SK-N-SH (cell line): ENCODE measurements around the gene ACOT7. TPM values are rescaled to one million over a fixed set of nuclear protein-coding genes. Genes with fewer than 3 reads are reported as not detected.

ENCODE experiments used
- CTCF ChIA-PET: fragments of 300-600, 350-600 bp; formaldehyde crosslinking; extraction: SDS; loops from one replicate; lab custom pipeline; 2021; lab: Yijun Ruan, JAX
- POLR2A ChIA-PET: fragments of 350-600 bp; sonication (Branson Sonifier 250); formaldehyde crosslinking; extraction: SDS; loops from one replicate; lab custom pipeline; 2020; ENCODE audit warnings: antibody characterized with exemption, inconsistent platforms; lab: Yijun Ruan, JAX
- DNase-seq: peaks from one replicate; pipeline ENCODE4 v3.0.0; 2012
- H2AFZ ChIP-seq: fragments of 200-600 bp; sonication (generic); 2 replicates; pipeline ENCODE4 v1.8.1; 2016; ENCODE audit warnings: antibody characterized with exemption, mild to moderate bottlenecking, low read depth
- H3F3A ChIP-seq: fragments of 200-600 bp; sonication (generic); replicated peaks from 2 replicates; pipeline ENCODE3; 2016; ENCODE audit warnings: antibody characterized with exemption, mild to moderate bottlenecking; ENCODE audit not compliant: insufficient read depth
- H3K27ac ChIP-seq, 2 experiments: fragments of 200-500 bp in 1 of 2; fragments of 200-600 bp in 1 of 2; sonication (Bioruptor generic) in 1 of 2; sonication (generic), shearing (Covaris generic) in 1 of 2; 2 replicates each; pipeline versions ENCODE4 v1.5.1 to v1.6.1; 2014 to 2016; ENCODE audit warnings: low read depth in 2 of 2, inconsistent platforms in 1 of 2, low read length in 1 of 2, mild to moderate bottlenecking in 1 of 2, mixed read lengths in 1 of 2
- H3K27me3 ChIP-seq: fragments of 200-600 bp; sonication (generic), shearing (Covaris generic); 2 replicates; pipeline ENCODE4 v1.6.1; 2016; ENCODE audit warnings: mixed run types; ENCODE audit not compliant: insufficient read depth
- H3K36me3 ChIP-seq, 2 experiments: fragments of 200-500 bp in 1 of 2; fragments of 200-600 bp in 1 of 2; sonication (Bioruptor generic) in 1 of 2; sonication (generic) in 1 of 2; replicated peaks in 1 of 2; 2 replicates each; pipeline versions ENCODE3 to v1.5.1; 2014 to 2016; ENCODE audit warnings: low read length in 1 of 2, mild to moderate bottlenecking in 1 of 2; ENCODE audit not compliant: insufficient read depth in 2 of 2, control insufficient read depth in 1 of 2
- H3K4me1 ChIP-seq, 2 experiments: fragments of 200-500 bp in 1 of 2; fragments of 200-600 bp in 1 of 2; sonication (Bioruptor generic) in 1 of 2; sonication (generic), shearing (Covaris generic) in 1 of 2; 2 replicates each; pipeline versions ENCODE4 v1.5.1 to v1.6.1; 2014 to 2016; ENCODE audit warnings: low read depth in 1 of 2, low read length in 1 of 2, mixed run types in 1 of 2; ENCODE audit not compliant: insufficient read depth in 2 of 2, control insufficient read depth in 1 of 2
- H3K4me2 ChIP-seq: fragments of 200-600 bp; sonication (generic), shearing (Covaris generic); 2 replicates; pipeline ENCODE4 v1.6.1; 2017; ENCODE audit warnings: mixed run types
- H3K4me3 ChIP-seq, 2 experiments: fragments of 200-500 bp in 1 of 2; fragments of 200-600 bp in 1 of 2; sonication (Bioruptor generic) in 1 of 2; sonication (generic), shearing (Covaris generic) in 1 of 2; 2 replicates each; pipeline versions ENCODE4 v1.5.1 to v1.8.1; 2014 to 2016; ENCODE audit warnings: low read depth in 2 of 2, inconsistent platforms in 1 of 2, low read length in 1 of 2, mild to moderate bottlenecking in 1 of 2, mixed read lengths in 1 of 2, moderate library complexity in 1 of 2
- H3K79me2 ChIP-seq: fragments of 200-600 bp; sonication (generic); 2 replicates; pipeline ENCODE4 v1.8.1; 2017; ENCODE audit warnings: mild to moderate bottlenecking; ENCODE audit not compliant: insufficient read depth
- H3K9ac ChIP-seq: fragments of 200-600 bp; sonication (generic); 2 replicates; pipeline ENCODE4 v1.6.1; 2017; ENCODE audit warnings: mixed run types
- H3K9me2 ChIP-seq: fragments of 200-600 bp; sonication (generic); 2 replicates; pipeline ENCODE4 v1.6.1; 2017; ENCODE audit warnings: mixed run types
- H3K9me3 ChIP-seq: fragments of 200-600 bp; sonication (generic); 2 replicates; pipeline ENCODE4 v1.6.1; 2017; ENCODE audit warnings: mixed run types, mild to moderate bottlenecking, moderate library complexity
- H4K20me1 ChIP-seq: fragments of 200-600 bp; sonication (generic); 2 replicates; pipeline ENCODE4 v1.6.1; 2017; ENCODE audit warnings: mild to moderate bottlenecking, mixed run types; ENCODE audit not compliant: insufficient read depth
- EP300 ChIP-seq, 2 experiments: IDR thresholded peaks; 2 replicates each; pipeline versions ENCODE4 v1.4.0 to v1.6.1; 2012; ENCODE audit warnings: borderline replicate concordance in 1 of 2, low read depth in 1 of 2, low read length in 1 of 2
- JUND ChIP-seq: IDR thresholded peaks from 2 replicates; pipeline ENCODE4 v1.4.0; 2012
- POLR2AphosphoS5 ChIP-seq: IDR thresholded peaks from 2 replicates; pipeline ENCODE4 v1.6.1; 2012; ENCODE audit warnings: low read depth, low read length
- REST ChIP-seq: IDR thresholded peaks from 2 replicates; pipeline ENCODE4 v1.6.1; 2012; ENCODE audit warnings: mild to moderate bottlenecking, low read depth, low read length, moderate library complexity
- TEAD4 ChIP-seq: IDR thresholded peaks from 2 replicates; pipeline ENCODE4 v1.4.0; 2012; ENCODE audit warnings: mild to moderate bottlenecking, borderline replicate concordance; ENCODE audit not compliant: insufficient read depth
- YY1 ChIP-seq: IDR thresholded peaks from 2 replicates; pipeline ENCODE4 v1.4.0; 2012; ENCODE audit warnings: low read depth, mild to moderate bottlenecking
- ZBTB33 ChIP-seq: IDR thresholded peaks from 2 replicates; pipeline ENCODE4 v1.4.0; 2012; ENCODE audit warnings: low read depth, borderline replicate concordance
- WGBS: methylation state at CpG from one replicate; pipeline ENCODE4 v1.1.6; 2017; ENCODE audit warnings: low lambda C conversion rate; 5-methylcytosine and 5-hydroxymethylcytosine counted together
- polyA plus RNA-seq, 3 experiments: library from polyadenylated mRNA; depleted of rRNA; stranded (reverse); fragments of >200 nt; gene quantifications; 2 replicates each; pipeline ENCODE4 v1.2.3, GENCODE V29; 2012
- TF ChIP-seq, protein P1 (sequence below): fragments of 200-600 bp; sonication (generic); IDR thresholded peaks from 2 replicates; pipeline ENCODE4 v1.6.1; 2017; ENCODE audit warnings: antibody characterized with exemption, mild to moderate bottlenecking, moderate library complexity

ACOT7 gene
- polyA plus RNA-seq, 1 of the 3 experiments (the other 2 are of a cell fraction) = 289 TPM

DNA sequence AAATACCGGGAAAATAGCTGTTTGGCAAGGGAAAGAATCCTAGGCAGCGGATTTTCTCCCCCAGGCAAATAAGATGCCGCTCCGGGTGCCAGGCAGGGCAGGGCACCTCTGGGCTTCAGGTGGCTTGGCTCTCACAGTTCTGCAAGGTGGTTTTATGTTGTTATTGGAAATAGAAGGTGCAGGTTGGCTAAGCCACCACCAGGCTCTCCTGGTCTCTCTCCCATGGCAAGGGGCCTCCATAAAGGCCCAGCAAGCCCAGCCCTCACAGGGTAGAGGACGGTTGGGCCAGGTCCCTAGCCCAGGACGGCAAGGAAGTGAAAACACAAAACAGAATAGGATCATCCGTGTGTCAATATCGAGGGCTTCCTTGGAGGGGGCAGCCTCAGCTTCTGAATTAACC is 95.0 kb downstream of the ACOT7 start:
- Histone ChIP-seq H3K9me3 (no peaks in the 10 kb centered on the region), H3F3A (no peaks in the 10 kb centered on the region), H3K9me2 (no peaks in the 10 kb centered on the region), H3K9ac (no peak overlapping the region), H3K27ac (peak overlapping the region in 1 of 2 experiments; percentile 31; a peak in 1 of 4 replicates), H3K4me3 (no peak overlapping the region), H3K36me3 (peaks cover 0 to 19% of the 10 kb centered on the region in 2 experiments), H3K27me3 (no peaks in the 10 kb centered on the region), H3K4me2 (no peak overlapping the region), H2AFZ (no peak overlapping the region), H3K79me2 (no peaks in the 10 kb centered on the region), H4K20me1 (no peaks in the 10 kb centered on the region), H3K4me1 (peaks cover 0 to 23% of the 10 kb centered on the region in 2 experiments; a peak in 1 of 4 replicates)
- TF ChIP-seq REST (no peak), POLR2AphosphoS5 (no peak)
- TF ChIP-seq, protein P1, sequence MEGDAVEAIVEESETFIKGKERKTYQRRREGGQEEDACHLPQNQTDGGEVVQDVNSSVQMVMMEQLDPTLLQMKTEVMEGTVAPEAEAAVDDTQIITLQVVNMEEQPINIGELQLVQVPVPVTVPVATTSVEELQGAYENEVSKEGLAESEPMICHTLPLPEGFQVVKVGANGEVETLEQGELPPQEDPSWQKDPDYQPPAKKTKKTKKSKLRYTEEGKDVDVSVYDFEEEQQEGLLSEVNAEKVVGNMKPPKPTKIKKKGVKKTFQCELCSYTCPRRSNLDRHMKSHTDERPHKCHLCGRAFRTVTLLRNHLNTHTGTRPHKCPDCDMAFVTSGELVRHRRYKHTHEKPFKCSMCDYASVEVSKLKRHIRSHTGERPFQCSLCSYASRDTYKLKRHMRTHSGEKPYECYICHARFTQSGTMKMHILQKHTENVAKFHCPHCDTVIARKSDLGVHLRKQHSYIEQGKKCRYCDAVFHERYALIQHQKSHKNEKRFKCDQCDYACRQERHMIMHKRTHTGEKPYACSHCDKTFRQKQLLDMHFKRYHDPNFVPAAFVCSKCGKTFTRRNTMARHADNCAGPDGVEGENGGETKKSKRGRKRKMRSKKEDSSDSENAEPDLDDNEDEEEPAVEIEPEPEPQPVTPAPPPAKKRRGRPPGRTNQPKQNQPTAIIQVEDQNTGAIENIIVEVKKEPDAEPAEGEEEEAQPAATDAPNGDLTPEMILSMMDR = no peak
- 98% methylated on average over 8 of the region's 8 CpGs for WGBS
- no peak for DNase-seq
- POLR2A ChIA-PET = no interaction called here
- CTCF ChIA-PET = interaction anchor here (1.2 to 2.3 kb wide), 3 partner anchors 12 to 52 kb away, joined by 3 to 9 read pairs (median 3); no protein-coding TSS in a partner anchor

DNA sequence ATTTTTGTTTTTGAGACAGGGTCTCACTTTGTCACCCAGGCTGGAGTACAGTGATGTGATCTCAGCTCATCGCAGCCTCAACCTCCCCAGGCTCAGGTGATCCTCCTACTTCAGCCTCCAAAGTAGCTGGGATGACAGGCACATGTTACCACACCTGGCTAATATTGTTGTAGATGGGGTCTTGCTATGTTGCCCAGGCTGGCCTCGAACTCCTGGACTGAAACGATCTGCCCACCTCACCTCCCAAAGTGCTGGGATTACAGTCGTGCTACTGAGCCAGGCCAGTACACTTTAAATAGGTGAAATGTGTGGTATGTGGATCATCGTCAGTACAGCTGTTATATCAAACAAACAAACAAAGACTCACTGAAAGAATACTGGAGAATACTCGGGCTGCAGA is 97.7 kb downstream of the ACOT7 start:
- ChIA-PET CTCF (interaction anchor here (1.1 to 2.3 kb wide), 2 partner anchors 50 to 142 kb away, joined by 3 to 11 read pairs; no protein-coding TSS in a partner anchor), POLR2A (no interaction called here)
- no peaks in the 10 kb centered on the region for H3F3A ChIP-seq
- H2AFZ ChIP-seq = no peak overlapping the region
- H3K36me3 ChIP-seq = peaks cover 0 to 16% of the 10 kb centered on the region in 2 experiments
- H3K9me3 ChIP-seq = no peaks in the 10 kb centered on the region
- no peak overlapping the region for H3K4me2 ChIP-seq
- no peaks in the 10 kb centered on the region for H3K27me3 ChIP-seq
- 86% methylated on average over 6 of the region's 6 CpGs for WGBS
- H4K20me1 ChIP-seq = no peaks in the 10 kb centered on the region
- H3K9ac ChIP-seq = no peak overlapping the region
- no peak for TF ChIP-seq EP300 (IDR thresholded peaks at IDR 0.05; ENCODE audit: borderline replicate concordance in 1 of 2, low read depth in 1 of 2, low read length in 1 of 2)
- no peak for TF ChIP-seq YY1
- TF ChIP-seq ZBTB33 = no peak
- TF ChIP-seq JUND = no peak
- TF ChIP-seq, protein P1 = no peak
- TF ChIP-seq TEAD4 = no peak
- H3K79me2 ChIP-seq = no peaks in the 10 kb centered on the region
- no peak overlapping the region for H3K4me3 ChIP-seq
- no peak for DNase-seq
- H3K27ac ChIP-seq = no peak overlapping the region
- peaks cover 0 to 15% of the 10 kb centered on the region in 2 experiments; a peak in 1 of 4 replicates for H3K4me1 ChIP-seq
- no peaks in the 10 kb centered on the region for H3K9me2 ChIP-seq
